Ishikawa (cell line): Measurements from ENCODE around the gene CPA5.

Experiments
- CEBPB ChIP-seq: IDR thresholded peaks from 2 replicates; pipeline ENCODE4 v1.6.1; 2012
- EP300 ChIP-seq: IDR thresholded peaks from 2 replicates; pipeline ENCODE4 v1.6.1; 2012; ENCODE audit warnings: borderline replicate concordance
- FOXM1 ChIP-seq: IDR thresholded peaks from 2 replicates; pipeline ENCODE4 v1.6.1; 2012; ENCODE audit warnings: low read depth, borderline replicate concordance
- REST ChIP-seq: IDR thresholded peaks from 2 replicates; pipeline ENCODE4 v1.6.1; 2012; ENCODE audit warnings: low read depth, mild to moderate bottlenecking
- TCF12 ChIP-seq: IDR thresholded peaks from 2 replicates; pipeline ENCODE4 v1.6.1; 2012; ENCODE audit warnings: low read depth
- YY1 ChIP-seq: IDR thresholded peaks from 2 replicates; pipeline ENCODE4 v1.6.1; 2012; ENCODE audit warnings: low read depth

- no peak for TF ChIP-seq EP300
- TF ChIP-seq YY1, result no peak
- TF ChIP-seq CEBPB, result no peak
- TF ChIP-seq REST, result no peak
- TF ChIP-seq TCF12, result no peak
- TF ChIP-seq FOXM1, result no peak
Measured at GRCh38 chr7:130385600-130386066, 41.0 kb downstream of the CPA5 start.
